MCF 10A (cell line): ENCODE results near the gene HCCS. TPM values are rescaled to one million over a fixed set of nuclear protein-coding genes. Genes with fewer than 3 reads are reported as not detected.

Experiments
- BruUV-seq: library from RNA; stranded (reverse); fragments of 400-500 nt; replicated peaks from 2 replicates; lab custom pipeline; 2021; lab: Mats Ljungman, UMichigan
- CTCF ChIA-PET: fragments of 300-600 bp; sonication (Branson Sonifier 250); formaldehyde crosslinking; extraction: SDS; loops from one replicate; lab custom pipeline; 2021; ENCODE audit warnings: antibody characterized with exemption, inconsistent platforms; lab: Yijun Ruan, JAX
- POLR2A ChIA-PET: fragments of 300-600, 350-650 bp; sonication (Branson Sonifier 250); formaldehyde crosslinking; extraction: SDS; loops from one replicate; lab custom pipeline; 2020; ENCODE audit warnings: antibody characterized with exemption, inconsistent platforms; lab: Yijun Ruan, JAX
- DNase-seq: peaks from one replicate; pipeline ENCODE4 v3.0.0-alpha.2; 2018; ENCODE audit not compliant: unreplicated experiment
- H3K27ac Mint-ChIP-seq: one replicate; pipeline ENCODE4 v1.8.0; 2022; ENCODE audit warnings: mild to moderate bottlenecking, low read depth, mixed read lengths; ENCODE audit not compliant: unreplicated experiment
- H3K27me3 Mint-ChIP-seq: one replicate; pipeline ENCODE4 v1.8.0; 2022; ENCODE audit warnings: mixed read lengths; ENCODE audit not compliant: insufficient read depth, unreplicated experiment
- H3K36me3 Mint-ChIP-seq: one replicate; pipeline ENCODE4 v1.8.0; 2022; ENCODE audit warnings: mild to moderate bottlenecking, moderate library complexity, mixed read lengths; ENCODE audit not compliant: insufficient read depth, unreplicated experiment
- H3K4me1 Mint-ChIP-seq: one replicate; pipeline ENCODE4 v1.8.0; 2022; ENCODE audit warnings: mixed read lengths; ENCODE audit not compliant: insufficient read depth, unreplicated experiment
- H3K4me3 Mint-ChIP-seq: one replicate; pipeline ENCODE4 v1.8.0; 2022; ENCODE audit warnings: mild to moderate bottlenecking, moderate library complexity, mixed read lengths; ENCODE audit not compliant: unreplicated experiment
- H3K9me3 Mint-ChIP-seq: one replicate; pipeline ENCODE4 v1.8.0; 2022; ENCODE audit warnings: mixed read lengths; ENCODE audit not compliant: unreplicated experiment
- CTCF ChIP-seq: fragments of 200-600 bp; IDR thresholded peaks from one replicate; pipeline ENCODE4 v1.8.0; 2022; ENCODE audit warnings: antibody characterized with exemption, mild to moderate bottlenecking; ENCODE audit not compliant: unreplicated experiment
- intact Hi-C: fragments of 100-400 bp; cut with micrococcal nuclease; formaldehyde crosslinking; loops from 2 replicates; pipeline ENCODE4 v1.14.1; 2022
- total RNA-seq: library from RNA; stranded (reverse); gene quantifications from 2 replicates; pipeline ENCODE4 v1.2.3, GENCODE V29; 2022

HCCS gene
- total RNA-seq, 1 experiment from 2014 or later, result 41.0 TPM

- CTCF ChIA-PET, result no interaction called here
- intact Hi-C loops, result no loop called here
- TF ChIP-seq CTCF, result no peak
- no peak for DNase-seq
- no peak overlapping the region for H3K27ac Mint-ChIP-seq
- no peaks in the 10 kb centered on the region for H3K27me3 Mint-ChIP-seq
- H3K36me3 Mint-ChIP-seq, result peaks cover 18% of the 10 kb centered on the region
- H3K4me1 Mint-ChIP-seq, result no peaks in the 10 kb centered on the region
- no TSS peak for BruUV-seq
- H3K4me3 Mint-ChIP-seq, result no peak overlapping the region
- POLR2A ChIA-PET, result no interaction called here
- no peaks in the 10 kb centered on the region for H3K9me3 Mint-ChIP-seq
These were observed 2.7 kb upstream of the HCCS start for GRCh38 chrX:11108253-11108941.

- ChIA-PET POLR2A (interaction anchor here (1.1 kb wide), 2 partner anchors 8 to 490 kb away, joined by 3 read pairs; partner anchors contain the start of gene MID1), CTCF (interaction anchor here (0.6 to 1.7 kb wide), 2 partner anchors 9 to 464 kb away, joined by 3 to 8 read pairs; no protein-coding TSS in a partner anchor)
- H3K36me3 Mint-ChIP-seq, result peaks cover 27% of the 10 kb centered on the region
- H3K9me3 Mint-ChIP-seq, result no peaks in the 10 kb centered on the region
- no TSS peak for BruUV-seq
- H3K4me1 Mint-ChIP-seq, result no peaks in the 10 kb centered on the region
- TF ChIP-seq CTCF, result no peak
- no peak for DNase-seq
- H3K4me3 Mint-ChIP-seq, result no peak overlapping the region
- H3K27me3 Mint-ChIP-seq, result no peaks in the 10 kb centered on the region
- intact Hi-C loops, result no loop called here
- no peak overlapping the region for H3K27ac Mint-ChIP-seq
These were observed 1.2 kb upstream of the HCCS start for GRCh38 chrX:11109968-11110367.

GRCh38 chrX:11111947-11112346 is 815 bp downstream of the HCCS start:
- Mint-ChIP-seq H3K4me1 (no peaks in the 10 kb centered on the region), H3K27me3 (no peaks in the 10 kb centered on the region), H3K9me3 (no peaks in the 10 kb centered on the region), H3K27ac (peak overlapping the region; percentile 87), H3K4me3 (peak overlapping the region; percentile 81), H3K36me3 (peaks cover 45% of the 10 kb centered on the region)
- BruUV-seq, result no TSS peak
- DNase-seq, result no peak
- no peak for TF ChIP-seq CTCF
- CTCF ChIA-PET, result interaction anchor here (0.5 to 2.4 kb wide), 4 partner anchors 22 to 662 kb away, joined by 4 to 8 read pairs (median 6); no protein-coding TSS in a partner anchor
- POLR2A ChIA-PET, result interaction anchor here (0.7 to 0.9 kb wide), 3 partner anchors 11 to 494 kb away, joined by 3 to 4 read pairs (median 3); no protein-coding TSS in a partner anchor
- intact Hi-C loops, result no loop called here

GRCh38 chrX:11113731-11114130 is 2.6 kb downstream of the HCCS start:
- BruUV-seq, result no TSS peak
- intact Hi-C loops, result no loop called here
- peak overlapping the region; percentile 28 for H3K4me3 Mint-ChIP-seq
- H3K36me3 Mint-ChIP-seq, result peaks cover 59% of the 10 kb centered on the region
- no peaks in the 10 kb centered on the region for H3K4me1 Mint-ChIP-seq
- POLR2A ChIA-PET, result interaction anchor here (0.9 kb wide), 1 partner anchor 370 kb away, joined by 3 read pairs; no protein-coding TSS in a partner anchor
- no peak for DNase-seq
- CTCF ChIA-PET, result interaction anchor here (0.7 to 2.4 kb wide), 8 partner anchors 11 to 927 kb away, joined by 3 to 13 read pairs (median 4); no protein-coding TSS in a partner anchor
- no peaks in the 10 kb centered on the region for H3K9me3 Mint-ChIP-seq
- H3K27ac Mint-ChIP-seq, result peak overlapping the region; percentile 73
- H3K27me3 Mint-ChIP-seq, result no peaks in the 10 kb centered on the region
- TF ChIP-seq CTCF, result no peak
